ENCODE data around the gene PARD3. TPM values are rescaled to one million over a fixed set of nuclear protein-coding genes. Genes with fewer than 3 reads are reported as not detected.

The PARD3 gene
- total RNA-seq, 3 donors from 2014 or later, result 39.5 to 87.9 (median 47.0) TPM

GRCh38 chr10:34547291-34547690 is 267.8 kb downstream of the PARD3 start:
- DNase-seq, result no peak
- Histone ChIP-seq H3K4me1 (ENCODE audit: low read depth) (peaks cover 6% of the 10 kb centered on the region), H3K36me3 (ENCODE audit: low read depth) (no peaks in the 10 kb centered on the region), H3K9me3 (no peaks in the 10 kb centered on the region), H3K4me3 (no peak overlapping the region)
- ATAC-seq, result peak; percentile 50
- intact Hi-C loops (cut with DNase I, micrococcal nuclease), result no loop called here
- no peak for TF ChIP-seq CTCF (IDR thresholded peaks at IDR 0.05)

GRCh38 chr10:34544400-34544799 is 270.7 kb downstream of the PARD3 start:
- TF ChIP-seq CTCF (IDR thresholded peaks at IDR 0.05), result no peak
- intact Hi-C loops (cut with DNase I, micrococcal nuclease), result no loop called here
- ATAC-seq (no peak), DNase-seq (no peak)
- Histone ChIP-seq H3K36me3 (ENCODE audit: low read depth) (no peaks in the 10 kb centered on the region), H3K9me3 (no peaks in the 10 kb centered on the region), H3K4me1 (ENCODE audit: low read depth) (peaks cover 11% of the 10 kb centered on the region), H3K4me3 (no peak overlapping the region)

GRCh38 chr10:34543716-34544115 is 271.4 kb downstream of the PARD3 start:
- intact Hi-C loops (cut with DNase I, micrococcal nuclease), result no loop called here
- no peak for TF ChIP-seq CTCF (IDR thresholded peaks at IDR 0.05)

GRCh38 chr10:34540492-34540891 is 274.6 kb downstream of the PARD3 start:
- H3K9me3 ChIP-seq, result no peaks in the 10 kb centered on the region
- no peak for TF ChIP-seq CTCF (IDR thresholded peaks at IDR 0.05)
- H3K36me3 ChIP-seq (ENCODE audit: low read depth), result no peaks in the 10 kb centered on the region
- H3K4me3 ChIP-seq, result no peak overlapping the region
- H3K4me1 ChIP-seq (ENCODE audit: low read depth), result peaks cover 5% of the 10 kb centered on the region
- ATAC-seq (no peak), DNase-seq (no peak)
- intact Hi-C loops (cut with DNase I, micrococcal nuclease), result no loop called here

More at GRCh38 chr10:34543716-34544115, 271.4 kb downstream of the PARD3 start:
- H3K4me1 ChIP-seq (ENCODE audit: low read depth), result peaks cover 11% of the 10 kb centered on the region
- no peak overlapping the region for H3K4me3 ChIP-seq
- no peaks in the 10 kb centered on the region for H3K36me3 ChIP-seq (ENCODE audit: low read depth)
- no peaks in the 10 kb centered on the region for H3K9me3 ChIP-seq
- DNase-seq, result no peak
- no peak for ATAC-seq

- intact Hi-C loops (cut with DNase I, micrococcal nuclease), result no loop called here
- no peak for TF ChIP-seq CTCF (IDR thresholded peaks at IDR 0.05)
- peak in 1 of 3 donors; percentile 24 for DNase-seq
- Histone ChIP-seq H3K4me1 (ENCODE audit: low read depth) (peaks cover 5% of the 10 kb centered on the region), H3K9me3 (no peaks in the 10 kb centered on the region), H3K36me3 (ENCODE audit: low read depth) (no peaks in the 10 kb centered on the region), H3K4me3 (no peak overlapping the region)
- ATAC-seq, result peak; percentile 91
Measured at GRCh38 chr10:34539533-34540315, 275.4 kb downstream of the PARD3 start.
